T-helper 2 cell (primary cell): Measurements from ENCODE around the gene CYB5D1.

Experiments
- DNase-seq, 5 experiments: peaks; one replicate each; pipeline versions ENCODE4 v3.0.0 to v3.0.0-alpha.2; 2012 to 2022

The CYB5D1 gene

GRCh38 chr17:7844292-7845154 is 13.3 kb upstream of the CYB5D1 start:
- DNase-seq = peak; percentile 50 to 92 (median 78)

- DNase-seq = no peak
Measured at GRCh38 chr17:7845359-7846062, 12.3 kb upstream of the CYB5D1 start.

GRCh38 chr17:7846063-7846735 is 11.6 kb upstream of the CYB5D1 start:
- DNase-seq = peak in 1 of 5 experiments; percentile 7

GRCh38 chr17:7846765-7847661 is 10.8 kb upstream of the CYB5D1 start:
- DNase-seq = peak in 1 of 5 experiments; percentile 4

- peak in 1 of 5 experiments; percentile 4 for DNase-seq
Measured at GRCh38 chr17:7848131-7848579, 9.6 kb upstream of the CYB5D1 start.

- no peak for DNase-seq
Measured at GRCh38 chr17:7848739-7849129, 9.1 kb upstream of the CYB5D1 start.

- DNase-seq = peak in 1 of 5 experiments; percentile 7
Measured at GRCh38 chr17:7849130-7849750, 8.6 kb upstream of the CYB5D1 start.

GRCh38 chr17:7849751-7850504 is 7.9 kb upstream of the CYB5D1 start:
- no peak for DNase-seq

GRCh38 chr17:7850701-7851437 is 6.9 kb upstream of the CYB5D1 start:
- DNase-seq = peak in 1 of 5 experiments; percentile 1

GRCh38 chr17:7851438-7852261 is 6.2 kb upstream of the CYB5D1 start:
- DNase-seq = peak; percentile 86 to 95 (median 91)

- no peak for DNase-seq
Measured at GRCh38 chr17:7852262-7852670, 5.5 kb upstream of the CYB5D1 start.

GRCh38 chr17:7852919-7853690 is 4.7 kb upstream of the CYB5D1 start:
- peak in 1 of 5 experiments; percentile 22 for DNase-seq

- no peak for DNase-seq
Measured at GRCh38 chr17:7853691-7854038, 4.1 kb upstream of the CYB5D1 start.

GRCh38 chr17:7854078-7854777 is 3.6 kb upstream of the CYB5D1 start:
- no peak for DNase-seq

- DNase-seq = peak in 1 of 5 experiments; percentile 7
Measured at GRCh38 chr17:7854851-7855659, 2.7 kb upstream of the CYB5D1 start, which contains the start of gene TMEM88. TMEM88 (plus strand) TSS chr17:7855066; CDS start chr17:7855075, 9 bp downstream.

- no peak for DNase-seq
Measured at GRCh38 chr17:7855660-7856010, 2.2 kb upstream of the CYB5D1 start.
